Coronary artery (tissue), 2 donors: ENCODE data around the gene CRIP2.
A peak's percentile ranks its signal among the peaks of the same experiment; 100 is the strongest.

ENCODE experiments used
- DNase-seq: peaks from one replicate; pipeline ENCODE4 v3.0.0-alpha.2; 2017; ENCODE audit warnings: low spot score
- H3K27ac ChIP-seq, 2 donors: fragments of 200-600 bp; sonication (generic); one replicate each; pipeline ENCODE4 v1.5.1; 2016 to 2019
- H3K4me3 ChIP-seq: fragments of 200-600 bp; sonication (generic); 2 replicates; pipeline ENCODE4 v1.5.1; 2016; ENCODE audit warnings: mild to moderate bottlenecking, moderate library complexity
- CTCF ChIP-seq: fragments of 200-600 bp; sonication (generic); IDR thresholded peaks from one replicate; pipeline ENCODE4 v1.5.1; 2019; ENCODE audit warnings: antibody characterized with exemption

CRIP2 gene

DNA sequence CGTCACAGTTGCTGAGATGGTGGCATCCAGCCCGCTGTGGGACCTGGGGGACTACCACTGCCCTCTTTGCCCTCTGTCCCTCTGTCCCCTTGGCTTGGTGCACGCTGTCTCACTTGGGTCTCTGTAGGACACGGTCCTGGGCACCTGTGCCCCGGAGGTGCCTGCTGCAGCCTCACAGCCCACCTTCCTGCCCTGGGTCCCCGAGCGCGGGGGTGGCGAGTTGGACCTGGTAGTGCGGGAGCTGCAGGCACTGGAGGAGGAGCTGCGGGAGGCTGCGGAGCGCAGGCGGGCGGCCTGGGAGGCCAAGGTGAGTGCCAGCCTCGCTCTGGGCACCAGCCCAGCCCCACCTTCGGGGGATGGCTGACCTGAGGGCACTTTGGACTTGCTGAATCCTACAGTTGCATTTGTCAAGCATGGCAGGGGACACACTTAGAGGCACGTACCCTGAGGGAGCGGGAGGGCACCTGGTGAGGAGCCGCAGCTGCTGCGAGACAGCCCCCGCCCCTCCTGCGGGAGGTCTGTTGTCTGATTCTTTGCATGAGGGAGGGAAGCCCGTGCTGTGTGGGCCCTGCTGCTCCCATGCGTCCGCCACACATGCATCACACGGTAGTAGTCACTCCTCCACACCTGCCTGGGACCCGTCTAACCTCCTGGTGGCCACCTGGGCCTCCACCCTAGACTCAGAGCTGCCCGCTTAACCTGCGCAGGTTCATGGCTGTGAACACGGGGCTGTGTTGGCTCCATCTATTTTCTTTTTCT is 23.2 kb downstream of the CRIP2 start:
- H3K27ac ChIP-seq, result no peak overlapping the region
- peak; percentile 70 for DNase-seq
- TF ChIP-seq CTCF, result no peak
- H3K4me3 ChIP-seq, result no peak overlapping the region

DNA sequence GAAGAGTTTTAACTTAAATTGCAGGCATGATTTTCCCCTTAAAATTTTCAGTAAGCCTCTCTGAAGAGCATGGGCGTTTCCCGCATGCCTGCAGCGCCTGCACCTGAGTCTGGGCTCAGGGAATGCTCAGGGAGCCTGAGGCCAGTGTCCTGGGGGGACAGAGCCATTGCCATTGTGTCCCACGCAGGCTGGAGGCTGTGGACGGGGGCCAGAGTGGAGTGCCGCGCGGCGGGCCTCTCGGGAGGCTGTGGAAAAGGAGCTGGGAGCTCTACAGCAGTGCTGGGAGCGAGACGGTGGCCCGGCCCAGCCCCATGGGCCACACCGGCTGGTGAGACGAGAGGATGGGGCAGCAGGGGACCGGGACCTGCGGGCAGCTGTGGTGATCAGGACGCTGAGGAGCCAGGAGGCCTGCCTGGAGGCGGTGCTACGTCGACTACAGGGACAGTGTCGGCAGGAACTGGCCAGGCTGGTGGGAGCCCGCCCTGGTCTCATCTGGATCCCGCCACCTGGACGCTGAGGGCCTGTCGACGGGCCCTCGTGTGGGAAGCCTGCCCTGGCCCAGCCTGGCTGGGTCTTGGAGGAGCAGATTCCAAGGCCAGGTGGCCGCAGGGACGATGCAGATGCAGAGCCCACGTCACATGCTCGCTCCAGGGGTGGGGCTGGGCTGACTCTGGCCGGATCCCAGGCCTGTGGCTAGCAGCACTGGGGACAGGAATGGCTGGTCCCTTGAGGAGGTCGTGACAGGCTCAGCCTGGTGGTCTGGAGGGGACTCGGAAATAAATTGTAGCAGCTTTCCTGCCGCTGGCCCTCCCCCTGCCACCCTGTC is 24.0 kb downstream of the CRIP2 start:
- DNase-seq, result peak; percentile 71
- no peak for TF ChIP-seq CTCF
- Histone ChIP-seq H3K27ac (peak overlapping the region in 1 of 2 donors; percentile 45), H3K4me3 (no peak overlapping the region)

DNA sequence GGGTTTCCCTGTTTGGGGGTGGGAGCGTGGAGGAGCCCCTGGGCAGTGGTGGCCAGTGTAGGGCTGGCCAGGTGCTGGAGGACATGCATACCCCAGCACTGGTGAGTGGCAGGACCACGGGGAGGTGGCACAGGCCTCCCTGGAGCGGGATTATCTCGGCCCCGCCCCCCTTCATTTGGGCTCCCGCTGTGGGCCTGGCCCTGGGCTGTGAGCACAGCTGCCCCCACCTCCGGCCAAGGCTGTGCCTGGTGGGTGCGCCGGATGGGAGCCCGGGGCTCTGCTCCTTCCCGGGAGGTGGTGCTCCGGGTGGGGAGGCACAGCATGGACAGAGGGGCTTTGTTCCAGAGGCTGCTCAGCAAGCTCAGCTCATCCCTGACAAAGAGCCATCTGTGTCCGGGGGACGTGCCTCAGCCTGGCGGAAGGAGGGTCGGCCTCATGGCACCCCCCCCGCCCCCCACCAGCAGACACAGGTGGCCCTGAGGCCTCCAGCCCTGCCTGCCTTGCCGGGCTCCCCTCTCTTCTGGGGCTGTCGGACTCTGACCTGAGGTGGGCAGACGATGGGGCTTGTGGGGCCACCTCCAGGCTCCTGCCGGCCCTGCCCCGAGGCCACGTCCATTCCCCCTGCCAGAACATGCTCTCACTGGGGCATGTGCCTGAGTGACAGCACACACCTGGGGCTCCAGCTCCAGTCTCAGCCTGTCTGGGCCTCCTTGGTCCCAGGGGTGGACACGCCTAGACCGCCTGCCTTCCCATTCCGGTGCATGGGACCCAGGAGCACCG is 24.8 kb downstream of the CRIP2 start:
- Histone ChIP-seq H3K4me3 (no peak overlapping the region), H3K27ac (peak overlapping the region in 1 of 2 donors; percentile 45)
- DNase-seq, result peak; percentile 74
- no peak for TF ChIP-seq CTCF

DNA sequence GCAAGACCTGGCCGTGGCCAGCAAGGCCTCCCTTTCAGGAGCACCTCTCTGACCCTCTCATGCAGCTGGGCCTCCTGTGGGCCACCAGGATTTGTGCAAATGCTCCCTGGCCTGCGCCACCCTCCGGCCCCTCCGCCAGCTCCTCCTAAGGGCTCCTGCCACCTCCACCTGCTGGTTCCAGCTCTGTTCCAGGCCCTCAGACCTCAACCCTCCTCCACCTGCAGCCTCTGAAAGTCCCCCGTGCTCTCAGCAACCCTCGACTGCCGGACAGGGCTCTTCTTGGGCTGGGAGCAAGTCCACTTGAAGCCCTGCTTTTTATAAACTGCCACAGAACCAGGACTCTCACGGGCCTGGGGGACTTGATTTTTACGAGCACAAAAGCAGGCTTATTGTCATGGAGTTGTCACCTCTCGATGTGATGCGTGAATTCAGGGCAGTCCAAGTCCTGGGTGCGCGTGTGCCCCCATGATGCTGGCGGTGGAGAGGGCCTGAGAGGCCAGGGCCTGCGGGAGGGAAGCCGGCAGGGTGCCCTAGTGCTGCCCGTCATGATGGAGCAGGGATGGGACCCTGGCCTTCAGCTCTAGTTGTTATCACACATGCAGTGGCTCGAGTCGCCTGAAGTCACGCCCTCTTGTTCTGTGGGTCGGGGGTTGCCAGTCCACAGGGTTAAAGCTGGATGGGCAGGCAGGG is 25.6 kb downstream of the CRIP2 start:
- Histone ChIP-seq H3K27ac (peak overlapping the region in 1 of 2 donors; percentile 45), H3K4me3 (no peak overlapping the region)
- DNase-seq, result peak; percentile 79
- no peak for TF ChIP-seq CTCF

DNA sequence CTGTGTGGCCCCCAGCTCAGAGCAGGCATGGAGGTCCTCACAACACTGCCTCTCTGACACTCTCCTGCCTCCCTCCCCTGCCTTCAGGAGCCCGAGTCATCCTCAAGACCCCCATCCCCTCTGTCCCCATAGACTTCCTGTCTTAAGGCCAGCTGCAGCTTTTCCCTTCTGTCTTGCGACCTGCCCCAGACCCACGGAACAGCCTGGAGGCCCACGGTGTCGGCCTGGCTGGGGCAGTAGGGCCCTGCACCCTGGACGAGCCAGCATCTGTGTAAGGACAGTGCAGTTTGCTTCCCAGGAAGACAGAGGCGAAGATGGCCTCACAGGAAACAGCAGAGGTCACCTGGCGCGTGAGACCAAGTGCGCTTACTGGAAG is 26.1 kb downstream of the CRIP2 start:
- Histone ChIP-seq H3K4me3 (no peak overlapping the region), H3K27ac (no peak overlapping the region)
- DNase-seq, result no peak
- no peak for TF ChIP-seq CTCF

DNA sequence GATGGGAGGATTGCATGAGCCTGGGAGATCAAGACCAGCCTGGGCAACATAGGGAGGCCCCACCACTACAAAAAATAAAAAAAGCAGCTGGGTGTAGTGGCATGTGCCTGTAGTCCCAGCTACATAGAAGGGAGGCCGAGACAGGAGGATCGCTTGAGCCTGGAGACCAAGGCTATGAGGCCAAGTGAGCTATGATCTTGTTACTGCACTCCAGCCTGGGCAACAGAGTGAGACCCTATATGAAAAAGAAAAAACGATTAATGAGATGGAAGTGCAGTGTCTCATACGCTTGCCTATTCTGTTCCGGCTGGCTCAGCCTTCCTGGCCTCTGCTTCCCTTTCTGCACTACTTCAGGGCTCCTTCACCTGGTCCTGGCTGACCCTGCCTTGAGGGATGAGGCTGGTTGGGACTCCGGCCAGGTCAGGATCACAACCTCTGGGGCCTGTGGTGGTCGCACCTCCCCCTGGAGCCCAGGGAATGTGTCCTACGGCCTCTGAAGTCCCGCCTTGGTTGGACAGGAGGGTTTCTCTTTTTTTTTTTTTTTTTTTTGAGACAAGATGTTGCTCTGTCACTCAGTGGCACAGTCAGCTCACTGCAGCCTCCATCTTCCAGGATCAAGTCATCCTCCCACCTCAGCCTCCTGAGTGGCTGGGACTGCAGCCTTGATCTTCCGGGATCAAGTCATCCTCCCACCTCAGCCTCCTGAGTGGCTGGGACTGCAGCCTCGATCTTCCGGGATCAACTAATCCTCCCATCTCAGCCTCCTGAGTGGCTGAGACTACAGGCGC is 27.1 kb downstream of the CRIP2 start:
- H3K4me3 ChIP-seq, result no peak overlapping the region
- peak; percentile 65 for DNase-seq
- no peak for TF ChIP-seq CTCF
- H3K27ac ChIP-seq, result no peak overlapping the region
